Activated T-cell treated with anti-CD3 and anti-CD28 coated beads, Interleukin-2, amount 50 U/mL, for 72 hours (primary cell): ENCODE results near the gene PTPRD. TPM values are rescaled to one million over a fixed set of nuclear protein-coding genes. Genes with fewer than 3 reads are reported as not detected.

Source experiments
- ATAC-seq, 2 donors: fragments of 150-1000 bp; cut with Tn5 transposase; replicated peaks in 1 of 2; 2 replicates each; pipeline ENCODE4 v1.10.0; 2021; ENCODE audit warnings: moderate library complexity in 2 of 2, mild to moderate bottlenecking in 1 of 2
- DNase-seq, 2 donors: peaks; one replicate each; pipeline ENCODE4 v3.0.0; 2021 to 2022; ENCODE audit warnings: mixed read lengths in 1 of 2
- H3K27ac Mint-ChIP-seq: one replicate; pipeline ENCODE4 v1.8.0; 2022; ENCODE audit warnings: mild to moderate bottlenecking, moderate library complexity, mixed read lengths
- H3K27me3 Mint-ChIP-seq: one replicate; pipeline ENCODE4 v1.8.0; 2022; ENCODE audit warnings: low read depth, mixed read lengths
- H3K36me3 Mint-ChIP-seq, 2 donors: one replicate each; pipeline ENCODE4 v1.8.0; 2022; ENCODE audit warnings: mixed read lengths in 2 of 2, mild to moderate bottlenecking in 1 of 2; ENCODE audit not compliant: insufficient read depth in 2 of 2
- H3K4me1 Mint-ChIP-seq: one replicate; pipeline ENCODE4 v1.8.0; 2022; ENCODE audit warnings: low read depth, mixed read lengths
- H3K4me3 Mint-ChIP-seq, 2 donors: one replicate each; pipeline ENCODE4 v1.8.0; 2022; ENCODE audit warnings: mild to moderate bottlenecking in 2 of 2, mixed read lengths in 2 of 2, moderate library complexity in 2 of 2
- H3K9me3 Mint-ChIP-seq, 2 donors: one replicate each; pipeline ENCODE4 v1.8.0; 2022; ENCODE audit warnings: mixed read lengths in 2 of 2
- total RNA-seq, 2 donors: library from RNA; stranded (reverse); gene quantifications; one replicate each; pipeline ENCODE4 v1.2.3, GENCODE V29; 2022

PTPRD gene
- total RNA-seq, 2 donors from 2014 or later, result 0.44 TPM; not detected in 1

GRCh38 chr9:9817176-9817575 lies 795.6 kb downstream of the PTPRD start:
- H3K4me1 Mint-ChIP-seq, result no peaks in the 10 kb centered on the region
- H3K27ac Mint-ChIP-seq, result no peak overlapping the region
- H3K27me3 Mint-ChIP-seq, result no peaks in the 10 kb centered on the region
- ATAC-seq, result no peak
- peaks cover 3% of the 10 kb centered on the region in 2 donors for H3K9me3 Mint-ChIP-seq
- no peak for DNase-seq
- no peaks in the 10 kb centered on the region for H3K36me3 Mint-ChIP-seq
- no peak overlapping the region for H3K4me3 Mint-ChIP-seq

GRCh38 chr9:9804109-9804508 lies 808.7 kb downstream of the PTPRD start:
- Mint-ChIP-seq H3K36me3 (no peaks in the 10 kb centered on the region), H3K27ac (no peak overlapping the region), H3K27me3 (no peaks in the 10 kb centered on the region), H3K9me3 (peaks cover 0 to 2% of the 10 kb centered on the region in 2 donors), H3K4me3 (no peak overlapping the region), H3K4me1 (no peaks in the 10 kb centered on the region)
- no peak for DNase-seq
- ATAC-seq, result no peak

- H3K27me3 Mint-ChIP-seq, result no peaks in the 10 kb centered on the region
- DNase-seq, result no peak
- no peak overlapping the region for H3K27ac Mint-ChIP-seq
- no peak overlapping the region for H3K4me3 Mint-ChIP-seq
- no peak for ATAC-seq
- H3K36me3 Mint-ChIP-seq, result no peaks in the 10 kb centered on the region
- H3K9me3 Mint-ChIP-seq, result peaks cover 0 to 5% of the 10 kb centered on the region in 2 donors
- no peaks in the 10 kb centered on the region for H3K4me1 Mint-ChIP-seq
Measured at GRCh38 chr9:9799287-9799686, 813.5 kb downstream of the PTPRD start.

- H3K27me3 Mint-ChIP-seq, result no peaks in the 10 kb centered on the region
- H3K9me3 Mint-ChIP-seq, result peaks cover 0 to 3% of the 10 kb centered on the region in 2 donors
- no peaks in the 10 kb centered on the region for H3K36me3 Mint-ChIP-seq
- no peak overlapping the region for H3K27ac Mint-ChIP-seq
- H3K4me3 Mint-ChIP-seq, result no peak overlapping the region
- H3K4me1 Mint-ChIP-seq, result no peaks in the 10 kb centered on the region
- ATAC-seq (no peak), DNase-seq (no peak)
Measured at GRCh38 chr9:9792144-9792857, 820.5 kb downstream of the PTPRD start.

GRCh38 chr9:9791611-9792010 lies 821.2 kb downstream of the PTPRD start:
- no peaks in the 10 kb centered on the region for H3K4me1 Mint-ChIP-seq
- H3K36me3 Mint-ChIP-seq, result no peaks in the 10 kb centered on the region
- ATAC-seq (no peak), DNase-seq (no peak)
- H3K9me3 Mint-ChIP-seq, result peaks cover 0 to 2% of the 10 kb centered on the region in 2 donors
- H3K4me3 Mint-ChIP-seq, result no peak overlapping the region
- no peak overlapping the region for H3K27ac Mint-ChIP-seq
- H3K27me3 Mint-ChIP-seq, result no peaks in the 10 kb centered on the region

- no peak overlapping the region for H3K27ac Mint-ChIP-seq
- H3K9me3 Mint-ChIP-seq, result no peaks in the 10 kb centered on the region
- no peaks in the 10 kb centered on the region for H3K27me3 Mint-ChIP-seq
- H3K4me1 Mint-ChIP-seq, result no peaks in the 10 kb centered on the region
- DNase-seq (peak; percentile 6 to 7), ATAC-seq (no peak)
- no peak overlapping the region for H3K4me3 Mint-ChIP-seq
- no peaks in the 10 kb centered on the region for H3K36me3 Mint-ChIP-seq
Measured at GRCh38 chr9:9790216-9790872, 822.5 kb downstream of the PTPRD start.

GRCh38 chr9:9783711-9784110 lies 829.1 kb downstream of the PTPRD start:
- Mint-ChIP-seq H3K36me3 (no peaks in the 10 kb centered on the region), H3K9me3 (no peaks in the 10 kb centered on the region), H3K4me3 (no peak overlapping the region), H3K27ac (no peak overlapping the region), H3K27me3 (no peaks in the 10 kb centered on the region), H3K4me1 (no peaks in the 10 kb centered on the region)
- ATAC-seq (no peak), DNase-seq (no peak)

- ATAC-seq (no peak), DNase-seq (no peak)
- no peaks in the 10 kb centered on the region for H3K36me3 Mint-ChIP-seq
- H3K4me3 Mint-ChIP-seq, result no peak overlapping the region
- no peaks in the 10 kb centered on the region for H3K27me3 Mint-ChIP-seq
- no peaks in the 10 kb centered on the region for H3K9me3 Mint-ChIP-seq
- no peaks in the 10 kb centered on the region for H3K4me1 Mint-ChIP-seq
- H3K27ac Mint-ChIP-seq, result no peak overlapping the region
Measured at GRCh38 chr9:9783211-9783610, 829.6 kb downstream of the PTPRD start.

- Mint-ChIP-seq H3K27ac (no peak overlapping the region), H3K4me1 (no peaks in the 10 kb centered on the region)
- ATAC-seq, result no peak
Measured at GRCh38 chr9:9778293-9778692, 834.5 kb downstream of the PTPRD start.

GRCh38 chr9:9774471-9774870 lies 838.3 kb downstream of the PTPRD start:
- ATAC-seq (no peak), DNase-seq (no peak)
- Mint-ChIP-seq H3K9me3 (peaks cover 0 to 1% of the 10 kb centered on the region in 2 donors), H3K36me3 (no peaks in the 10 kb centered on the region), H3K4me1 (no peaks in the 10 kb centered on the region), H3K27ac (no peak overlapping the region), H3K4me3 (no peak overlapping the region), H3K27me3 (no peaks in the 10 kb centered on the region)

More at GRCh38 chr9:9778293-9778692, 834.5 kb downstream of the PTPRD start:
- H3K4me3 Mint-ChIP-seq, result no peak overlapping the region
- no peaks in the 10 kb centered on the region for H3K36me3 Mint-ChIP-seq
- no peaks in the 10 kb centered on the region for H3K9me3 Mint-ChIP-seq
- no peak for DNase-seq
- no peaks in the 10 kb centered on the region for H3K27me3 Mint-ChIP-seq

- H3K9me3 Mint-ChIP-seq, result peaks cover 0 to 1% of the 10 kb centered on the region in 2 donors
Measured at GRCh38 chr9:9771314-9771713, 841.5 kb downstream of the PTPRD start.

GRCh38 chr9:9764821-9765220 lies 848.0 kb downstream of the PTPRD start:
- no peaks in the 10 kb centered on the region for H3K36me3 Mint-ChIP-seq
- H3K27me3 Mint-ChIP-seq, result no peaks in the 10 kb centered on the region
- H3K27ac Mint-ChIP-seq, result no peak overlapping the region
- DNase-seq, result no peak
- H3K9me3 Mint-ChIP-seq, result peaks cover 2 to 6% of the 10 kb centered on the region in 2 donors
- no peaks in the 10 kb centered on the region for H3K4me1 Mint-ChIP-seq
- no peak overlapping the region for H3K4me3 Mint-ChIP-seq
- no peak for ATAC-seq

More at GRCh38 chr9:9771314-9771713, 841.5 kb downstream of the PTPRD start:
- Mint-ChIP-seq H3K27ac (no peak overlapping the region), H3K27me3 (no peaks in the 10 kb centered on the region), H3K36me3 (no peaks in the 10 kb centered on the region), H3K4me3 (no peak overlapping the region), H3K4me1 (no peaks in the 10 kb centered on the region)
- ATAC-seq (no peak), DNase-seq (no peak)

- peaks cover 2 to 3% of the 10 kb centered on the region in 2 donors for H3K9me3 Mint-ChIP-seq
- DNase-seq (no peak), ATAC-seq (no peak)
- no peaks in the 10 kb centered on the region for H3K27me3 Mint-ChIP-seq
- H3K4me1 Mint-ChIP-seq, result no peaks in the 10 kb centered on the region
- H3K36me3 Mint-ChIP-seq, result no peaks in the 10 kb centered on the region
- H3K27ac Mint-ChIP-seq, result no peak overlapping the region
- no peak overlapping the region for H3K4me3 Mint-ChIP-seq
Measured at GRCh38 chr9:9754186-9754585, 858.6 kb downstream of the PTPRD start.
